ENCODE data around the gene GRAP2. TPM values are rescaled to one million over a fixed set of nuclear protein-coding genes. Genes with fewer than 3 reads are reported as not detected.

The GRAP2 gene
- total RNA-seq, 2 experiments from 2014 or later = 108 to 111 TPM

GRCh38 chr22:39940757-39941305, 39.9 kb downstream of the GRAP2 start:
- Mint-ChIP-seq H3K27ac (peak overlapping the region; percentile 21), H3K4me1 (peaks cover 91% of the 10 kb centered on the region), H3K36me3 (ENCODE audit: low read depth) (peaks cover 53% of the 10 kb centered on the region), H3K9me3 (no peaks in the 10 kb centered on the region), H3K4me3 (no peak overlapping the region), H3K27me3 (no peaks in the 10 kb centered on the region)
- ChIA-PET CTCF (interaction anchor here (1.2 to 2.6 kb wide), 2 partner anchors 8 to 12 kb away, joined by 3 to 17 read pairs; no protein-coding TSS in a partner anchor), POLR2A (interaction anchor here (2.9 kb wide), 1 partner anchor 15 kb away, joined by 12 read pairs; no protein-coding TSS in a partner anchor)
- no peak for DNase-seq

- Mint-ChIP-seq H3K27ac (peak overlapping the region; percentile 12), H3K4me3 (no peak overlapping the region), H3K9me3 (no peaks in the 10 kb centered on the region), H3K36me3 (ENCODE audit: low read depth) (peaks cover 45% of the 10 kb centered on the region), H3K27me3 (no peaks in the 10 kb centered on the region), H3K4me1 (peaks cover 86% of the 10 kb centered on the region)
- POLR2A ChIA-PET = interaction anchor here (1.0 to 2.9 kb wide), 6 partner anchors 8 to 102 kb away, joined by 3 to 14 read pairs (median 8); no protein-coding TSS in a partner anchor
- CTCF ChIA-PET = interaction anchor here (0.8 to 2.6 kb wide), 7 partner anchors 9 to 83 kb away, joined by 3 to 17 read pairs (median 4); no protein-coding TSS in a partner anchor
- no peak for DNase-seq
Observed at GRCh38 chr22:39941601-39942000, 40.7 kb downstream of the GRAP2 start.

DNA sequence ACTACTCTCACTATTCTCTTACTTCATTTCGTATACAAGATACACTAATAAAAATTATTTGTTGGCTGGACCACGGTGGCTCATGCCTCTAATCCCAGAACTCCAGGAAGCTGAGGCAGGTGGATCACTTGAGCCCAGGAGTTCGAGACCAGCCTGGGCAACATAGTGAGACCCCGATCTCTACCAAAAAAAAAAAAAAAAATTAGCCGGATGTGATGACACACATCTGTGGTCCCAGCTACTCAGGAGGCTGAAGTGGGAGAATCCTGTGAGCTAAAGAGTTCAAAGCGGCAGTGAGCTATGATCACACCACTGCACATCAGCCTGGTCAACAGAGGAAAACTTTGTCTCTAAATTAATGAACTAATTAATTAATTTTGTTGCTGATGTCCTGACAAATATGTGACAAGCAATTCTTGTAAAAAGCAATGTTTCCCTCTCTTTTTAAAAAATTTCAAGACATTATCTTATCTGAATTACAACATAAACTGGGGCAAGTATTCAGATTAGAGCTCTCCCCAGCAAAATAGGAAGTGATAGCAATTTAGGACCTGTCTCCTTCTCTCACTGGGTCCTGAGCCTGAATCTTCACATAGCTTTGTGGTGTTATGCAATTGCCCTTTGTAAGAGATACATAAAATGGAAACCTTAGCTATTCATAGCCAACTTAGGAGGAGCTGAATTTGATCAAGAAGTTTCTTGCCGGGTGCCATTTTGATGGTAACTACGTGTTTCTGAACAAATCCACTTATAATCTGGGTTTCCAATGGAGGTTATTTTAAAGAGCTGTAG, 41.8 kb downstream of the GRAP2 start:
- ChIA-PET CTCF (interaction anchor here (0.8 to 2.6 kb wide), 17 partner anchors 9 to 624 kb away, joined by 3 to 17 read pairs (median 3); no protein-coding TSS in a partner anchor), POLR2A (interaction anchor here (0.9 to 2.9 kb wide), 13 partner anchors 8 to 237 kb away, joined by 3 to 14 read pairs (median 4); no protein-coding TSS in a partner anchor)
- Mint-ChIP-seq H3K36me3 (ENCODE audit: low read depth) (peaks cover 48% of the 10 kb centered on the region), H3K27me3 (no peaks in the 10 kb centered on the region), H3K4me3 (no peak overlapping the region), H3K27ac (peak overlapping the region; percentile 65), H3K4me1 (peaks cover 84% of the 10 kb centered on the region), H3K9me3 (no peaks in the 10 kb centered on the region)
- DNase-seq = no peak

GRCh38 chr22:39943337-39943736, 42.5 kb downstream of the GRAP2 start:
- H3K27me3 Mint-ChIP-seq = no peaks in the 10 kb centered on the region
- H3K9me3 Mint-ChIP-seq = no peaks in the 10 kb centered on the region
- CTCF ChIA-PET = interaction anchor here (0.7 to 2.6 kb wide), 13 partner anchors 8 to 625 kb away, joined by 3 to 17 read pairs (median 3); no protein-coding TSS in a partner anchor

GRCh38 chr22:39943953-39944872, 43.3 kb downstream of the GRAP2 start:
- peak overlapping the region; percentile 26 for H3K27ac Mint-ChIP-seq
- peaks cover 79% of the 10 kb centered on the region for H3K4me1 Mint-ChIP-seq
- POLR2A ChIA-PET = interaction anchor here (0.9 to 1.2 kb wide), 2 partner anchors 9 to 24 kb away, joined by 3 read pairs; no protein-coding TSS in a partner anchor
- no peaks in the 10 kb centered on the region for H3K27me3 Mint-ChIP-seq
- CTCF ChIA-PET = interaction anchor here (0.7 to 1.2 kb wide), 3 partner anchors 27 to 626 kb away, joined by 3 read pairs; no protein-coding TSS in a partner anchor
- no peaks in the 10 kb centered on the region for H3K9me3 Mint-ChIP-seq
- peaks cover 46% of the 10 kb centered on the region for H3K36me3 Mint-ChIP-seq (ENCODE audit: low read depth)
- DNase-seq = no peak
- no peak overlapping the region for H3K4me3 Mint-ChIP-seq

More at GRCh38 chr22:39943337-39943736, 42.5 kb downstream of the GRAP2 start:
- Mint-ChIP-seq H3K4me3 (no peak overlapping the region), H3K27ac (peak overlapping the region; percentile 65), H3K36me3 (ENCODE audit: low read depth) (peaks cover 45% of the 10 kb centered on the region), H3K4me1 (peaks cover 79% of the 10 kb centered on the region)
- DNase-seq = no peak
- POLR2A ChIA-PET = interaction anchor here (0.9 to 2.9 kb wide), 11 partner anchors 8 to 236 kb away, joined by 3 to 14 read pairs (median 5); no protein-coding TSS in a partner anchor

DNA sequence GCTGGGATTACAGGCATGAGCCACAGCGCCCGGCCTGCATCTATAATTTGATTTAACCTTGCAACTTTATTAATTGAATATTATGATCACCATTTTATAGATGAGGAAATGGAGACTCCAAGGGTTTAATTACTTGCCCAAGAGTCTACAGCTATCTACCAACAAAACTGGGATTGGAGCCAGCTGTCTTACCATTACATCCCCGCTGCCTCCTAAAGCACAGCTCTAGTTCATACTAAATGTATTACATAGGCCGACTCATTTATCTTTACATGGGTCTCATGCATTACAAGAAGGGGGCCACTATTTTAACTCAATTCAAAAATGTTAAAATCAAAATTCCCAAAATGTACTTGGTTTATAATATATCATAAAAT, 45.2 kb downstream of the GRAP2 start:
- no peaks in the 10 kb centered on the region for H3K27me3 Mint-ChIP-seq
- H3K4me3 Mint-ChIP-seq = no peak overlapping the region
- ChIA-PET CTCF (interaction anchor here (0.5 to 1.3 kb wide), 2 partner anchors 13 to 420 kb away, joined by 3 to 5 read pairs; no protein-coding TSS in a partner anchor), POLR2A (interaction anchor here (1.2 to 1.9 kb wide), 4 partner anchors 9 to 20 kb away, joined by 4 to 6 read pairs (median 5); no protein-coding TSS in a partner anchor)
- peaks cover 52% of the 10 kb centered on the region for H3K36me3 Mint-ChIP-seq (ENCODE audit: low read depth)
- H3K9me3 Mint-ChIP-seq = no peaks in the 10 kb centered on the region
- no peak overlapping the region for H3K27ac Mint-ChIP-seq
- peaks cover 80% of the 10 kb centered on the region for H3K4me1 Mint-ChIP-seq
- no peak for DNase-seq

DNA sequence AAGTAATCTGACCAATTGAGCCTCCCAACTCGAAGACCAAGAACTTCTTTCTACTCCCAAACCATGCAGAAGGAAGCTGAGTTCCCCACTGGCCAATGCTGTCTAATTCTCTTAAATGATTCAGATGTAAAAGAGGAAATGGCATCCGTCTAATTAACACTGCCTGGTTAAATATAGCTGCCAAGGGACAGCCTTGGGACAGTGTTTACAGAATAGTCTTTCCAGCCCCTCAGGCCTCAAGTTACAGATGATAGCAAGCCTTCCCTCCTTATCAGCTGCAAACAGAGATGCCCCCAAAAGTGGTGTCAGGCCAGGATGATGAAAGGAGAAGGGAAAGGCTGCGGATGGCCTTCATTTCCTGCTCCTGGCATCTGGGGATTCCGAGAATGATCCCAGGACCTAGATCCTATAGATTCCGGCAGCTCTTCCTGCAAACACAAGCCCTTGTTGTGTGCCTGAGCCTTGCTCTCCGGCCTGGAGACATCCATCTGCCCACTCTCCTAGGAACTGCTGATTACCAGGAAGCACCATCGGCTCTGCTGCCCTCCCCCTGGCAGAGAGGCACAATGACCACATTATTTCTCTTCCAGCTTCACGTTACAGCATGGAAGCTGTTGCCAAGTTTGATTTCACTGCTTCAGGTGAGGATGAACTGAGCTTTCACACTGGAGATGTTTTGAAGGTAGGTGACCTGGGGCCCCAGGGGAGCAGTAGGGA, 45.8 kb downstream of the GRAP2 start:
- CTCF ChIA-PET = interaction anchor here (1.3 kb wide), 1 partner anchor 13 kb away, joined by 5 read pairs; no protein-coding TSS in a partner anchor
- Mint-ChIP-seq H3K4me1 (peaks cover 80% of the 10 kb centered on the region), H3K27ac (peak overlapping the region; percentile 8), H3K9me3 (no peaks in the 10 kb centered on the region), H3K4me3 (no peak overlapping the region), H3K27me3 (no peaks in the 10 kb centered on the region), H3K36me3 (ENCODE audit: low read depth) (peaks cover 57% of the 10 kb centered on the region)
- POLR2A ChIA-PET = interaction anchor here (1.2 to 1.9 kb wide), 4 partner anchors 10 to 20 kb away, joined by 4 to 6 read pairs (median 5); no protein-coding TSS in a partner anchor
- DNase-seq = no peak

GRCh38 chr22:39947220-39948216, 46.6 kb downstream of the GRAP2 start:
- POLR2A ChIA-PET = interaction anchor here (1.6 to 1.9 kb wide), 3 partner anchors 10 to 21 kb away, joined by 4 to 6 read pairs (median 5); no protein-coding TSS in a partner anchor
- Mint-ChIP-seq H3K36me3 (ENCODE audit: low read depth) (peaks cover 64% of the 10 kb centered on the region), H3K27me3 (no peaks in the 10 kb centered on the region), H3K4me3 (no peak overlapping the region), H3K9me3 (no peaks in the 10 kb centered on the region), H3K27ac (no peak overlapping the region), H3K4me1 (peaks cover 82% of the 10 kb centered on the region)
- CTCF ChIA-PET = no interaction called here
- DNase-seq = no peak

DNA sequence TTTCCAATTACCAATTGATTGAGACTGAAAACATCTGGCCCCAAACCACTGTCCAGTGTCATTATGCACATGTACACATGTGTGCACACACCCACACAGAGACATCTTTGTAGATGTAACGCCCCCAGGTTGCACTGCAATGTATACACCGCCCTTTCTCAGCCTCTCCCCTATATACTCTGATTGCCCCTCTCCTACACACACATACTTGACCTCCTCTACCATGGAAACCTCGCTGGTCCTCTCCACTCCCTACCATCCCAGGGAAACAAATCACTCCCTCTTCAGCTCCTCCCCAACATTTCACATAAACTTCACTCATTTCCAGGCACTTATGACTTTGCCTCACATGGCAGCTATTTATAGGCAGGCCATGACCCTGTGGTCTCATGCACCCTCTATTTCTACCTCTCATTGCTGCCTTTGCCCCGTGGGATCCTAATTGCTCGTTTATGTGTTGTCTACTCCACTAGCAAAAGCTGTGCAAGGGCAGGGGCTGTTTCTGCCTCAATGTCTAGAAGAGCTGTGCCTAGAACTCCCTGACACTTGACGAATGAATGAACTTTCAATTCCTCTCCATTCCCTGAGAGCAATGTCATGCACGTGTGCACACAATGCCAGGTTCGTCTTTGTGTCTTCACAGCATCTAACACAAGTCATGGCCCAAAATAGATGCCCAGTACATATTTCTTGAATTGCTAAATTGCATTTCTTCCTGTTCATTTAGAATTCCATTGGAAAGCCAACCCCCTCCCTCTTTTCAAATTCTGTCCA, 49.3 kb downstream of the GRAP2 start:
- ChIA-PET CTCF (interaction anchor here (0.6 to 1.4 kb wide), 3 partner anchors 13 to 413 kb away, joined by 3 to 4 read pairs (median 3); no protein-coding TSS in a partner anchor), POLR2A (interaction anchor here (0.8 to 1.2 kb wide), 3 partner anchors 8 to 47 kb away, joined by 3 read pairs; no protein-coding TSS in a partner anchor)
- H3K27me3 Mint-ChIP-seq = no peaks in the 10 kb centered on the region
- H3K36me3 Mint-ChIP-seq (ENCODE audit: low read depth) = peaks cover 71% of the 10 kb centered on the region
- H3K9me3 Mint-ChIP-seq = no peaks in the 10 kb centered on the region
- peak overlapping the region; percentile 1 for H3K27ac Mint-ChIP-seq
- peaks cover 80% of the 10 kb centered on the region for H3K4me1 Mint-ChIP-seq
- DNase-seq = no peak
- no peak overlapping the region for H3K4me3 Mint-ChIP-seq

Measured in activated CD4-positive, alpha-beta memory T cell treated with anti-CD3 and anti-CD28 coated beads, Interleukin-2, amount 10 ng/mL, durations not matched to agents 7 days and 5 days (primary cell).